Stimulated activated CD8-positive, alpha-beta memory T cell treated with anti-CD3 and anti-CD28 coated beads, Interleukin-15, amount 100 ng/mL, for 24 hours (primary cell): Measurements from ENCODE around the gene FRMD6.
"Not testable (repeated sequence)": the region's sequence is repeated elsewhere in the genome, so short reads cannot be mapped to it uniquely, and the experiment has no call there.

ENCODE experiments used
- DNase-seq: peaks from one replicate; pipeline ENCODE4 v3.0.0-alpha.2; 2020; ENCODE audit warnings: low read depth

Gene FRMD6

DNA sequence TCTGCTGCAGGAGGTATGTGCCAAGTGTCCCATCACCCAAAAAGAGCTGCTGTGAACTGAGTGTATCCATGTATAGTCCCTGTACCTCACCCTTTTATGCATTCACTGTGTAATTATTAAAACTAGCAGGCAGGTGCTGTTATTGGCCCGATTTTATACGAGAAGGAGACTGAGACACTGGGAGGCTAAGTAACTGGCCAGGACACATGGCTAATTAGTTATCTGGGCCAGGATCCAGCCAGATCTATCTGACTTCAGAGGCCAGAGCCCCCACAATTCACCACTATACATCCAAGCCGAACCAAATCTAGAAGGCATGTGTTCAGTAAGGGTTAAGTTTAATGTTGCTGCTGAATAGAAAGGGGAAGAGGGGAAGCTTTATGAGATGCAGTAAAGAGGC is 73.4 kb downstream of the FRMD6 start:
- no peak for DNase-seq

- no peak for DNase-seq
Observed at GRCh38 chr14:51726166-51726899, 74.6 kb downstream of the FRMD6 start.

DNA sequence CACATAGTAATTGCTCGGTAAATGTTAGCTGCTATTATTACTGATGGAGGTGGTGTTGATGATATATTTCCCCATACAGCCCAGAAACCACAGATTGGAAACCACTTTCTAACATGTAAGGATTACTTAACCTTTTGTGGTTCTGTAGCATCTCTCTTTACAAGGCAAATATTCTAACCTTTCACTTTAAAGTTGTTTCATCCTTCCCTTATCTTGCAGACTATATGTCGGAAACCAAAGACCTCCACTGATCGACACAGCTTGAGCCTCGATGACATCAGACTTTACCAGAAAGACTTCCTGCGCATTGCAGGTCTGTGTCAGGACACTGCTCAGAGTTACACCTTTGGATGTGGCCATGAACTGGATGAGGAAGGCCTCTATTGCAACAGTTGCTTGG is 75.8 kb downstream of the FRMD6 start:
- DNase-seq, result no peak

DNA sequence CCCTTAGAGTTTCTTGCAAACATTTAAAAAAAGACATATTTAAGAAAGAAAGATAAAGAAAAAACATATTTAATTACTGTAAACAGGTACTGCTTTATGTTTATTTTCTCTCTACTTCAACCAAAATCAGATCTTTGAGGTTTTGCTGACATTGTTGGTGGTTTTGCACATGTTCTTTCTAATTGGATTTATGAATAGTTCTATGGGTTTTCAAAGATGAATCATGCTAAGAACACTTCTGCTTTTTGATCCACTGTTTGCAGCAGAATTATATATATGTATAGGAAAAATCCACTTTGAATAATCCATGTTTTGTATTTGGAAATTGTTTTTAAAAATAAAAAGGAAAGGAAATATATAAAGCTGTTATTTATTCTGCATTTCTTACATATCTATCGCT is 78.4 kb downstream of the FRMD6 start:
- DNase-seq, result no peak

DNA sequence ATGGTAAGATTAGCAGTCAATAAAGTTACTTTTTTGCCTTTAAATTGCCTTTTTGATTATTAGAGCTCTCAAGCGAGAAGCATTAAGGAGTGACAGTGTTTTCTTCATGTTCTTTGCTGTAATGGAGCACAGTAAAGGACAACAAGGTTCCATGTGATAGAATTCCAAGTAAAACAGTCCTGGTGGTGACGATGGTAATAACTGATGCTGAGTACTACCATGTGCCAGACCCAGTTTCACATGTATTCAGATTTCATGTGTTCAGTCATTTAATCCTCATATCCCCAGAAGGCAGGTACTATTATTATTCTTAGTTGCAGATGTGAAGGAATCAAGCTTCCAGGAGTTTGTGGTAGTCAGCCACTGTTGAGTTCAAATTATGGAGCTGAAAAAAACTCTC is 79.0 kb downstream of the FRMD6 start:
- DNase-seq, result no peak

DNA sequence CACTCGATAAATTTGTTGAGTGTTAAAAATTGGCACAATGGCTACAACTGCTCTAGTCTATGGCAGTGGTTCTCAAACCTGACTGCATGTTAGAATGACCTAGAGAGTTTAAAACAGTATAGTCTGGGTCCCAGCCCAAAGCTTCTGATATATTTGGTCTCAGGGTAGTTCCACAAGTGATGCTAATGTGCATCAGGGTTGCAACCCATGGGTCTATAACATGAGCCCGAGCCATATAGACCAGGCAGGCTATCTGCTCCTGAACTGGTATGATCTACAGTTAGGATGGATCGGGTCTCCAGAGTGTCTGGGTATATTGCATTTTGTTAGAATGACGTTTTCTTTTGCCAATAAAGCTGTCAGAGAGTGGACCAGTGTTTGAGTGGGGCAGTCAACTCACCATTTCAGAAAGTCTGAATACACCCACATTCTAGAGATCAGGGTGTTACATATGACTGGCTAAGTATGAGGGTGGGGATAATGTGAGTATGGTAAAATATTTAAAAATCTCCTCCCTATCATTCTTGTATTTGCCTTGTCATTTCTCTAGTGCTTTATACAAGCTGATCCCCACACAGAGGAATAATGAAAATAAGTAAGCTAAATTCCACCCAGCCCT is 80.9 kb downstream of the FRMD6 start:
- DNase-seq, result no peak

DNA sequence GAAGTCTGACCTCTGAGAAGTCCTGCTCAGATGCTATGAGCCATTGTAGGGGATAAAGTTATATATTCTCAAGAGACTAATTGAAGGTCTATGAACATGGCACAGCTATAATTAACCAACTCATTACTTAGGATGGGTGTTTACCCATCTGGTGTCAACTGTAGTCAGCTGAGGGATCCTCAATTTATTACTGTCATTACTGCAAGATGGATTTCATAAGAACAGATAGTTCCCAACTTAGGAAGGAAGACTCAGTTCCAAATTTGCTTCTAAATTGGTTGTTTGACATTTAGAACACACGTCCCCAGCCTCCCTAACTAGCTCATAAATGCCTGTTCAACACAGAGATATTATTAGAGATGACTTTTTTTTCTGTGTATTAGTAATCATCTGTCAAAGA is 81.4 kb downstream of the FRMD6 start:
- no peak for DNase-seq

DNA sequence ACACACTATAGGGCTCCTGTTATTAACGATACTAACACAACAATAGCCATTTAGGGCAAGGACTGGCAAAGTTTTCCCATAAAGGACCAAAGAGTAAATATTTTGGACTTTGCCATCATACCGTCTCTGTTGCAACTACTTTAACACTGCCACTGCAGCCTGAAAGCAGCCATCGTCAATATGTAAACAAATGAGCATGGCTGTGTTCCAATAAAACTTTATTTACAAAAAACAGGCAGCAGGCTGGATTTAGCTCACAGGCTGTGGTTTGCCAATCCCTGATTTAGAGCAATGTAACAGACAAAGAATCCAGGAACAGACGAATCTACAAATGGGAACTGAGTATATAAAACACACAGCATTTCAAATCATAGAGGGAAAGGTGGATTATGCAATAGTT is 84.1 kb downstream of the FRMD6 start:
- no peak for DNase-seq

GRCh38 chr14:51738754-51739153 is 87.0 kb downstream of the FRMD6 start:
- DNase-seq, result no peak

DNA sequence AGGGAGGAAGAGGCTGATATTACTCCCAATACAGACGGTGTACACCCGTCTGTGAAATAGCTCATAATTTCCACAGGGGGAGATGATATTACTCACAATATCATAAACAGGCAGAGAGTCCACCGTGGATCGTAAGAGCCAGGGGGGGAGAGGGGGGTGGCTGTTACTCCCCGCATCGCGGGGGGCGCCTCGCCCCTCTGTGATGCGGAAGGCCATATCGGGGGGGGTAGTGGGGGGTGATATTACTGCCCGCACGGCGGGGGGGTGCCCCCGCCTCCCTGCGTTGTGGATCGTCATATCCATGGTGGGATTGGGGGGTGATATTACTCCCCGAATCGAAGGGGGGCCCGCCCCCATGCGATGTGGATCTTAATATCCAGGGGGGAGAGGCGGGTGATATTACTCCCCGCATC is 91.9 kb downstream of the FRMD6 start:
- DNase-seq, result no peak

- no peak for DNase-seq
Observed at GRCh38 chr14:51744372-51745130, 92.8 kb downstream of the FRMD6 start.

GRCh38 chr14:51746823-51747222 is 95.1 kb downstream of the FRMD6 start:
- not testable (repeated sequence) for DNase-seq

DNA sequence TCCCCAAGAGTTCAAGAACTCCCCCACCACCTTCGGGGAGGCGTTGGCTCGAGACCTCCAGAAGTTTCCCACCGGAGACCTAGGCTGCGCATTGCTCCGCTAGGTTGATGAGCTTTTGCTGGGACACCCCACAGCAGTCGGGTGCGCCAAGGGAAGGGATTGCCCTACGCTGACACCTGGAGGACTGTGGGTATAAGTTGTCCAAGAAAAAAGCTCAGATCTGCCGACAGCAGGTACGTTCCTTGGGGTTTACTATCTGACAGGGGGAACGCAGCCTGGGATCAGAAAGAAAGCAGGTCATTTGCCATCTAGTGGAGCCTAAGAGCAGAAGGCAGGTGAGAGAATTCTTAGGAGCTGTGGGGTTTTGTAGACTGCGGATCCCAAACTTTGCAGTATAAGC is 98.8 kb downstream of the FRMD6 start:
- DNase-seq, result no peak

- not testable (repeated sequence) for DNase-seq
Observed at GRCh38 chr14:51751611-51752345, 100.1 kb downstream of the FRMD6 start.

DNA sequence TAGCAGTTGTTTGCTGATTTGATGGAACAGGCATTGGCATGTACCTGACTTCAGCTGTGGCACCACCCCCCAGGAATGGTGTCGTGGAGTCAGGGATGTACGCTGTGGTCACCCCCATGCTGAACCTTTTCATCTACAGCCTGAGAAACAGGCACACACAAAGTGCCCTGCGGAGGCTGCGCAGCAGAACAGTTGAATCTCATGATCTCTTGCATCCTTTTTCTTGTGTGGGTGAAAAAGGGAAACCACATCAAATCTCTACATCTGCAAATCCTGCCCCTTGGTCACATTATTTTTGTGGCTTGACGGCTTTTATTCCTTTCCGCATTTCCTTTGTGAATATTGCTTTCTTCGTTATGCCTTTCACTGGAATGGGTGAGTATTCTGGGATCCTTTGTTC is 106.0 kb downstream of the FRMD6 start:
- not testable (repeated sequence) for DNase-seq

GRCh38 chr14:51759950-51760349 is 108.2 kb downstream of the FRMD6 start:
- DNase-seq, result no peak

GRCh38 chr14:51765726-51766125 is 114.0 kb downstream of the FRMD6 start:
- DNase-seq, result not testable (repeated sequence)

GRCh38 chr14:51766586-51766985 is 114.9 kb downstream of the FRMD6 start:
- DNase-seq, result not testable (repeated sequence)

- DNase-seq, result not testable (repeated sequence)
Observed at GRCh38 chr14:51769261-51769660, 117.6 kb downstream of the FRMD6 start.

- no peak for DNase-seq
Observed at GRCh38 chr14:51774209-51774608, 122.5 kb downstream of the FRMD6 start.

GRCh38 chr14:51776102-51776894 is 124.6 kb downstream of the FRMD6 start:
- no peak for DNase-seq
